ENCODE data around the gene MRTFA. TPM values are rescaled to one million over a fixed set of nuclear protein-coding genes. Genes with fewer than 3 reads are reported as not detected.

Gene MRTFA
- total RNA-seq, 2 experiments from 2014 or later, result 55.3 to 58.9 TPM

- DNase-seq, result no peak
- no peak overlapping the region for H3K27ac ChIP-seq (ENCODE audit: low read depth in 1 of 2, low read length in 2 of 2)
- intact Hi-C loops (cut with DNase I, micrococcal nuclease), result no loop called here
- no peaks in the 10 kb centered on the region for H3K27me3 Mint-ChIP-seq
- no peaks in the 10 kb centered on the region for H3K9me3 Mint-ChIP-seq
- H3K4me1 Mint-ChIP-seq (ENCODE audit: low read depth), result no peaks in the 10 kb centered on the region
- H3K36me3 Mint-ChIP-seq (ENCODE audit: low read depth), result peaks cover 98% of the 10 kb centered on the region
- no peak for TF ChIP-seq CTCF (IDR thresholded peaks at IDR 0.05)
- H3K9me3 ChIP-seq (ENCODE audit: control insufficient read depth in 1 of 2, insufficient read depth in 1 of 2, low read length in 2 of 2), result no peaks in the 10 kb centered on the region
- H3K36me3 ChIP-seq (ENCODE audit: insufficient read depth, low read length), result peaks cover 95% of the 10 kb centered on the region
- no peak for ATAC-seq (ENCODE audit: poor library complexity)
- no peak overlapping the region for H3K27ac Mint-ChIP-seq
- no peak overlapping the region for H3K4me3 Mint-ChIP-seq
- no peaks in the 10 kb centered on the region for H3K4me1 ChIP-seq (ENCODE audit: insufficient read depth, low read length)
- POLR2A ChIA-PET, result interaction anchor here (0.9 kb wide), 1 partner anchor 141 kb away, joined by 3 read pairs; no protein-coding TSS in a partner anchor
- H3K4me3 ChIP-seq (ENCODE audit: low read length), result no peak overlapping the region
- no peaks in the 10 kb centered on the region for H3K27me3 ChIP-seq (ENCODE audit: control insufficient read depth in 1 of 2, insufficient read depth in 2 of 2, low read length in 2 of 2)
- CTCF ChIA-PET, result interaction anchor here (0.7 kb wide), 1 partner anchor 513 kb away, joined by 3 read pairs; no protein-coding TSS in a partner anchor
Measured at GRCh38 chr22:40361100-40361499, 275.4 kb downstream of the MRTFA start.

Other genes with a start within 250 kb of the MRTFA start
- not detected for gene MCHR1, start 42.8 kb upstream of the MRTFA start, total RNA-seq
- gene SLC25A17, start 182.6 kb upstream of the MRTFA start, total RNA-seq, result 1 to 10 TPM; 2.8 to 4.0 TPM
- 100 to 1,000 TPM; 164 to 170 TPM for gene ST13, start 219.9 kb upstream of the MRTFA start, total RNA-seq
- 10 to 100 TPM; 16.3 to 17.9 TPM for gene XPNPEP3, start 220.4 kb upstream of the MRTFA start, total RNA-seq
- gene DNAJB7, start 225.4 kb upstream of the MRTFA start, total RNA-seq, result not detected

All from CD4-positive, alpha-beta T cell (primary cell).